Loucy (cell line): ENCODE results near the gene CASQ1.

ENCODE experiments used
- CTCF ChIP-seq: fragments of 200-600 bp; sonication (generic); conservative IDR thresholded peaks from 2 replicates; pipeline ENCODE4 v1.5.1; 2014; ENCODE audit warnings: mild to moderate bottlenecking, antibody characterized with exemption, low read length
- EZH2phosphoT487 ChIP-seq: fragments of 200-600 bp; IDR thresholded peaks from 2 replicates; pipeline ENCODE4 v1.6.1; 2018; ENCODE audit warnings: antibody characterized with exemption, mild to moderate bottlenecking, moderate library complexity, borderline replicate concordance

- TF ChIP-seq CTCF (peak; percentile 75), EZH2phosphoT487 (no peak)
Observed at GRCh38 chr1:160161965-160162705, 28.2 kb upstream of the CASQ1 start.
